Gastrocnemius medialis (tissue), 4 donors: Measurements from ENCODE around the gene NLGN1.

Experiments used
- POLR2A ChIP-seq, 2 donors: fragments of 450-650 bp; IDR thresholded peaks; one replicate each; pipeline ENCODE4 v1.6.1; 2017; ENCODE audit warnings: antibody characterized with exemption in 2 of 2, mild to moderate bottlenecking in 2 of 2, moderate library complexity in 2 of 2
- TF ChIP-seq, protein P1 (sequence below), 5 experiments: fragments of 450-650 bp in 3 of 5; fragments of 200-600 bp in 2 of 5; sonication (generic) in 2 of 5; IDR thresholded peaks in 4 of 5; conservative IDR thresholded peaks in 1 of 5; 1 replicate in 4 of 5; 2 replicates in 1 of 5; pipeline ENCODE4 v1.5.1; 2016 to 2019; ENCODE audit warnings: antibody characterized with exemption in 5 of 5, mild to moderate bottlenecking in 3 of 5, moderate library complexity in 3 of 5

GRCh38 chr3:173688216-173688842 is 290.8 kb downstream of the NLGN1 start:
- TF ChIP-seq, protein P1, sequence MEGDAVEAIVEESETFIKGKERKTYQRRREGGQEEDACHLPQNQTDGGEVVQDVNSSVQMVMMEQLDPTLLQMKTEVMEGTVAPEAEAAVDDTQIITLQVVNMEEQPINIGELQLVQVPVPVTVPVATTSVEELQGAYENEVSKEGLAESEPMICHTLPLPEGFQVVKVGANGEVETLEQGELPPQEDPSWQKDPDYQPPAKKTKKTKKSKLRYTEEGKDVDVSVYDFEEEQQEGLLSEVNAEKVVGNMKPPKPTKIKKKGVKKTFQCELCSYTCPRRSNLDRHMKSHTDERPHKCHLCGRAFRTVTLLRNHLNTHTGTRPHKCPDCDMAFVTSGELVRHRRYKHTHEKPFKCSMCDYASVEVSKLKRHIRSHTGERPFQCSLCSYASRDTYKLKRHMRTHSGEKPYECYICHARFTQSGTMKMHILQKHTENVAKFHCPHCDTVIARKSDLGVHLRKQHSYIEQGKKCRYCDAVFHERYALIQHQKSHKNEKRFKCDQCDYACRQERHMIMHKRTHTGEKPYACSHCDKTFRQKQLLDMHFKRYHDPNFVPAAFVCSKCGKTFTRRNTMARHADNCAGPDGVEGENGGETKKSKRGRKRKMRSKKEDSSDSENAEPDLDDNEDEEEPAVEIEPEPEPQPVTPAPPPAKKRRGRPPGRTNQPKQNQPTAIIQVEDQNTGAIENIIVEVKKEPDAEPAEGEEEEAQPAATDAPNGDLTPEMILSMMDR (IDR thresholded peaks at IDR 0.05 in 4 of 5, conservative IDR thresholded peaks at IDR 0.05 in 1 of 5): no peak
- TF ChIP-seq POLR2A (IDR thresholded peaks at IDR 0.05): no peak
